GM18873 (cell line): Measurements from ENCODE around the gene SCOC.

Source experiments
- ATAC-seq: cut with Tn5 transposase; IDR thresholded peaks from one replicate; pipeline ENCODE4 v1.9.1; 2021; ENCODE audit warnings: mild to moderate bottlenecking, moderate library complexity, moderate number of reproducible peaks; ENCODE audit not compliant: unreplicated experiment, low FRiP score

SCOC gene

GRCh38 chr4:140373328-140374129, at the start of gene SCOC:
Gene SCOC (plus strand): TSS chr4:140373646. CDS start chr4:140379171, 5,525 bp downstream.
- ATAC-seq: peak; percentile 94

GRCh38 chr4:140326395-140326993, 47.0 kb upstream of the SCOC start:
- no peak for ATAC-seq

GRCh38 chr4:140330311-140330900, 43.0 kb upstream of the SCOC start:
- no peak for ATAC-seq

- no peak for ATAC-seq
These were observed 42.2 kb upstream of the SCOC start for GRCh38 chr4:140331245-140331644.

- no peak for ATAC-seq
These were observed 41.6 kb upstream of the SCOC start for GRCh38 chr4:140331876-140332275.

- no peak for ATAC-seq
These were observed 40.7 kb upstream of the SCOC start for GRCh38 chr4:140332734-140333133.

- ATAC-seq: no peak
These were observed 39.9 kb upstream of the SCOC start for GRCh38 chr4:140333523-140333922.

GRCh38 chr4:140335076-140335475, 38.4 kb upstream of the SCOC start:
- no peak for ATAC-seq

- no peak for ATAC-seq
These were observed 36.7 kb upstream of the SCOC start for GRCh38 chr4:140336730-140337129.

- ATAC-seq: no peak
These were observed 30.8 kb upstream of the SCOC start for GRCh38 chr4:140342620-140343019.

- peak; percentile 69 for ATAC-seq
These were observed 30.1 kb upstream of the SCOC start for GRCh38 chr4:140343303-140343702.

- ATAC-seq: no peak
These were observed 29.3 kb upstream of the SCOC start for GRCh38 chr4:140344101-140344500.

GRCh38 chr4:140344621-140345020, 28.8 kb upstream of the SCOC start:
- ATAC-seq: no peak

GRCh38 chr4:140346136-140346535, 27.3 kb upstream of the SCOC start:
- ATAC-seq: no peak

GRCh38 chr4:140349816-140350215, 23.6 kb upstream of the SCOC start:
- no peak for ATAC-seq

- no peak for ATAC-seq
These were observed 22.1 kb upstream of the SCOC start for GRCh38 chr4:140351093-140352075.

GRCh38 chr4:140353786-140354185, 19.7 kb upstream of the SCOC start:
- ATAC-seq: no peak

GRCh38 chr4:140355288-140355687, 18.2 kb upstream of the SCOC start:
- ATAC-seq: no peak

- no peak for ATAC-seq
These were observed 15.6 kb upstream of the SCOC start for GRCh38 chr4:140357868-140358267.

GRCh38 chr4:140358281-140358680, 15.2 kb upstream of the SCOC start:
- ATAC-seq: no peak
